Osteocyte (in vitro differentiated cells): ENCODE measurements around the gene ACSL5. TPM values are rescaled to one million over a fixed set of nuclear protein-coding genes. Genes with fewer than 3 reads are reported as not detected.

Source experiments
- DNase-seq: peaks from one replicate; pipeline ENCODE4 v3.0.0; 2021; ENCODE audit warnings: mixed read lengths; ENCODE audit not compliant: unreplicated experiment; ENCODE audit errors: extremely low spot score
- H3K27ac Mint-ChIP-seq: one replicate; pipeline ENCODE4 v1.8.0; 2021; ENCODE audit warnings: mild to moderate bottlenecking, mixed read lengths; ENCODE audit not compliant: unreplicated experiment
- H3K27me3 Mint-ChIP-seq: one replicate; pipeline ENCODE4 v1.8.0; 2021; ENCODE audit warnings: mixed read lengths; ENCODE audit not compliant: unreplicated experiment
- H3K36me3 Mint-ChIP-seq: one replicate; pipeline ENCODE4 v1.8.0; 2021; ENCODE audit warnings: mixed read lengths; ENCODE audit not compliant: unreplicated experiment
- H3K4me1 Mint-ChIP-seq: one replicate; pipeline ENCODE4 v1.8.0; 2021; ENCODE audit warnings: mixed read lengths; ENCODE audit not compliant: unreplicated experiment
- H3K4me3 Mint-ChIP-seq: one replicate; pipeline ENCODE4 v1.8.0; 2021; ENCODE audit warnings: mild to moderate bottlenecking, moderate library complexity, mixed read lengths; ENCODE audit not compliant: unreplicated experiment
- H3K9me3 Mint-ChIP-seq: one replicate; pipeline ENCODE4 v1.8.0; 2021; ENCODE audit warnings: mixed read lengths; ENCODE audit not compliant: unreplicated experiment
- CTCF ChIP-seq: fragments of 200-600 bp; sonication (generic); IDR thresholded peaks from 2 replicates; pipeline ENCODE4 v1.5.0; 2021; ENCODE audit warnings: antibody characterized with exemption, mild to moderate bottlenecking, moderate library complexity
- total RNA-seq: library from RNA; stranded (reverse); gene quantifications from 2 replicates; pipeline ENCODE4 v1.2.1, GENCODE V29; 2021

ACSL5 gene
- total RNA-seq, 1 donor from 2014 or later = 0.46 TPM

GRCh38 chr10:112365014-112365432 lies 8.9 kb upstream of the ACSL5 start:
- H3K27me3 Mint-ChIP-seq = no peaks in the 10 kb centered on the region
- no peak overlapping the region for H3K27ac Mint-ChIP-seq
- no peak overlapping the region for H3K4me3 Mint-ChIP-seq
- H3K4me1 Mint-ChIP-seq = peaks cover 14% of the 10 kb centered on the region
- H3K9me3 Mint-ChIP-seq = no peaks in the 10 kb centered on the region
- no peak for DNase-seq
- H3K36me3 Mint-ChIP-seq = no peaks in the 10 kb centered on the region
- no peak for TF ChIP-seq CTCF

- H3K27ac Mint-ChIP-seq = no peak overlapping the region
- H3K4me1 Mint-ChIP-seq = peaks cover 14% of the 10 kb centered on the region
- TF ChIP-seq CTCF = no peak
- no peak for DNase-seq
- no peak overlapping the region for H3K4me3 Mint-ChIP-seq
- H3K36me3 Mint-ChIP-seq = no peaks in the 10 kb centered on the region
- no peaks in the 10 kb centered on the region for H3K27me3 Mint-ChIP-seq
- no peaks in the 10 kb centered on the region for H3K9me3 Mint-ChIP-seq
Observed at GRCh38 chr10:112365451-112365850, 8.5 kb upstream of the ACSL5 start.

- Mint-ChIP-seq H3K9me3 (no peaks in the 10 kb centered on the region), H3K27ac (no peak overlapping the region), H3K4me3 (no peak overlapping the region), H3K27me3 (no peaks in the 10 kb centered on the region), H3K4me1 (peaks cover 8% of the 10 kb centered on the region), H3K36me3 (no peaks in the 10 kb centered on the region)
- DNase-seq = no peak
- no peak for TF ChIP-seq CTCF
Observed at GRCh38 chr10:112366992-112367391, 6.9 kb upstream of the ACSL5 start.

DNA sequence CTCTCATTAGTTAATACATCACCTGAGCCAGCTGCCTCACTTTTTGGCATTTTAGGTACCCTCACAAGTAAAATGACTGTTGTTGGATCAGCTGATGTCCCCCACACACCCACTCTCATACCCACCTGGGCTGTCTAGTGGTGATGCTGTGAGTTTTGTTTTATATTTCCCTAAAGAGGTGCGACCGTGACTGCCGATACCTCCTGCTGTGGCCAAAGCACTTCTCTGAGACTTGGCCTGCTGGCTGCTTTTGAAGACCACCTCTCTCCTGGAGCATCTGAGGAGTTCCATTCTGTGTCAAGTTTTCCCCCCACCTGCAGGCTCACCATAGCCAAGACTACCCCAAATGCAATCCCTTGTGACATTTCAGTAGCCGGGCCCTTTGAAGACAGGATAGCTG lies 6.4 kb upstream of the ACSL5 start:
- no peak for TF ChIP-seq CTCF
- H3K4me1 Mint-ChIP-seq = peaks cover 3% of the 10 kb centered on the region
- no peak for DNase-seq
- no peaks in the 10 kb centered on the region for H3K9me3 Mint-ChIP-seq
- no peak overlapping the region for H3K27ac Mint-ChIP-seq
- no peaks in the 10 kb centered on the region for H3K27me3 Mint-ChIP-seq
- H3K4me3 Mint-ChIP-seq = no peak overlapping the region
- H3K36me3 Mint-ChIP-seq = no peaks in the 10 kb centered on the region

GRCh38 chr10:112369495-112370423 lies 4.2 kb upstream of the ACSL5 start:
- Mint-ChIP-seq H3K4me1 (no peaks in the 10 kb centered on the region), H3K4me3 (no peak overlapping the region), H3K27ac (no peak overlapping the region), H3K9me3 (no peaks in the 10 kb centered on the region), H3K36me3 (no peaks in the 10 kb centered on the region), H3K27me3 (no peaks in the 10 kb centered on the region)
- TF ChIP-seq CTCF = no peak
- DNase-seq = no peak
